ENCODE data around the gene CBLB.
"Not testable (repeated sequence)": the region's sequence is repeated elsewhere in the genome, so short reads cannot be mapped to it uniquely, and the experiment has no call there.

GRCh38 chr3:105815331-105815730 is 53.5 kb downstream of the CBLB start:
- TF ChIP-seq CTCF (conservative IDR thresholded peaks at IDR 0.05; ENCODE audit: low read depth in 2 of 2); EZH2phosphoT487 (IDR thresholded peaks at IDR 0.05; ENCODE audit: unreplicated experiment); JUNB (IDR thresholded peaks at IDR 0.05; ENCODE audit: unreplicated experiment); ETS1 (IDR thresholded peaks at IDR 0.05); EZH2 (IDR thresholded peaks at IDR 0.05; ENCODE audit: low read depth, unreplicated experiment); REST (IDR thresholded peaks at IDR 0.05; ENCODE audit: unreplicated experiment); ZNF331 (CRISPR knock-in tag; IDR thresholded peaks at IDR 0.05; ENCODE audit: low read depth); POLR2AphosphoS5 (IDR thresholded peaks at IDR 0.05; ENCODE audit: low read depth); STAT1 (IDR thresholded peaks at IDR 0.05; ENCODE audit: unreplicated experiment): not testable (repeated sequence)

Data from GM23338 (cell line).